ENCODE measurements around the gene NAB1.

Gene NAB1

GRCh38 chr2:190657474-190658255 lies 8.8 kb downstream of the NAB1 start:
- no peak overlapping the region for H3K4me3 ChIP-seq (ENCODE audit: low read depth, low read length)
- no peak for TF ChIP-seq CTCF (IDR thresholded peaks at IDR 0.05; ENCODE audit: control insufficient read depth, extremely low read depth, insufficient read depth)
- no peak for DNase-seq (ENCODE audit: low read depth)

- no peak for TF ChIP-seq CTCF (IDR thresholded peaks at IDR 0.05; ENCODE audit: control insufficient read depth, extremely low read depth, insufficient read depth)
- no peak overlapping the region for H3K4me3 ChIP-seq (ENCODE audit: low read depth, low read length)
These were observed 10.7 kb downstream of the NAB1 start for GRCh38 chr2:190659553-190659952.

GRCh38 chr2:190662754-190663153 lies 13.9 kb downstream of the NAB1 start:
- no peak for TF ChIP-seq CTCF (IDR thresholded peaks at IDR 0.05; ENCODE audit: control insufficient read depth, extremely low read depth, insufficient read depth)
- no peak overlapping the region for H3K4me3 ChIP-seq (ENCODE audit: low read depth, low read length)
- DNase-seq (ENCODE audit: low read depth), result no peak

More at GRCh38 chr2:190659553-190659952, 10.7 kb downstream of the NAB1 start:
- DNase-seq (ENCODE audit: low read depth), result no peak

- no peak for TF ChIP-seq CTCF (IDR thresholded peaks at IDR 0.05; ENCODE audit: control insufficient read depth, extremely low read depth, insufficient read depth)
- peak; percentile 58 for DNase-seq (ENCODE audit: low read depth)
- H3K4me3 ChIP-seq (ENCODE audit: low read depth, low read length), result no peak overlapping the region
These were observed 14.5 kb downstream of the NAB1 start for GRCh38 chr2:190663348-190663747.

- DNase-seq (ENCODE audit: low read depth), result no peak
- no peak overlapping the region for H3K4me3 ChIP-seq (ENCODE audit: low read depth, low read length)
- TF ChIP-seq CTCF (IDR thresholded peaks at IDR 0.05; ENCODE audit: control insufficient read depth, extremely low read depth, insufficient read depth), result no peak
These were observed 15.0 kb downstream of the NAB1 start for GRCh38 chr2:190663839-190664238.

- TF ChIP-seq CTCF (IDR thresholded peaks at IDR 0.05; ENCODE audit: control insufficient read depth, extremely low read depth, insufficient read depth), result no peak
- no peak for DNase-seq (ENCODE audit: low read depth)
- H3K4me3 ChIP-seq (ENCODE audit: low read depth, low read length), result no peak overlapping the region
These were observed 15.4 kb downstream of the NAB1 start for GRCh38 chr2:190664240-190664639.

GRCh38 chr2:190666895-190667294 lies 18.0 kb downstream of the NAB1 start:
- no peak for TF ChIP-seq CTCF (IDR thresholded peaks at IDR 0.05; ENCODE audit: control insufficient read depth, extremely low read depth, insufficient read depth)
- no peak overlapping the region for H3K4me3 ChIP-seq (ENCODE audit: low read depth, low read length)
- no peak for DNase-seq (ENCODE audit: low read depth)
